Vagina (tissue), 2 donors: ENCODE results near the gene CLSTN1. TPM values are rescaled to one million over a fixed set of nuclear protein-coding genes. Genes with fewer than 3 reads are reported as not detected.

Experiments
- DNase-seq, 2 donors: peaks; one replicate each; pipeline ENCODE4 v3.0.0-alpha.2; 2017; ENCODE audit errors: extremely low spot score in 2 of 2
- H3K27ac ChIP-seq: fragments of 200-600 bp; sonication (generic); one replicate; pipeline ENCODE4 v1.5.1; 2019
- H3K27me3 ChIP-seq: fragments of 200-600 bp; sonication (generic); one replicate; pipeline ENCODE4 v1.5.1; 2019
- H3K36me3 ChIP-seq, 2 donors: fragments of 200-600 bp; sonication (generic); one replicate each; pipeline ENCODE4 v1.5.1; 2017 to 2019
- H3K4me1 ChIP-seq: fragments of 200-600 bp; sonication (generic); one replicate; pipeline ENCODE4 v1.5.1; 2019
- H3K4me3 ChIP-seq, 2 donors: fragments of 200-600 bp; sonication (generic); 1 replicate in 1 of 2; 2 replicates in 1 of 2; pipeline ENCODE4 v1.5.1; 2016 to 2019
- H3K9me3 ChIP-seq: fragments of 200-600 bp; sonication (generic); one replicate; pipeline ENCODE4 v1.5.1; 2019
- POLR2A ChIP-seq, 2 donors: fragments of 450-650 bp; IDR thresholded peaks; one replicate each; pipeline ENCODE4 v1.6.1; 2017; ENCODE audit warnings: antibody characterized with exemption in 2 of 2, mild to moderate bottlenecking in 2 of 2, moderate library complexity in 2 of 2
- POLR2AphosphoS5 ChIP-seq, 2 donors: sonication (generic); formaldehyde crosslinking; IDR thresholded peaks; one replicate each; pipeline ENCODE4 v1.9.0; 2017; ENCODE audit warnings: antibody characterized with exemption in 2 of 2, mild to moderate bottlenecking in 2 of 2, low read depth in 1 of 2; ENCODE audit not compliant: insufficient read depth in 1 of 2
- intact Hi-C: fragments of 100-400 bp; cut with DNase I; formaldehyde crosslinking; loops from one replicate; pipeline ENCODE4 v1.15.1; 2023
- total RNA-seq: library from RNA; depleted of rRNA; stranded (reverse); fragments of >200 nt; gene quantifications from one replicate; pipeline ENCODE4 v1.2.3, GENCODE V29; 2016
- TF ChIP-seq, protein P1 (sequence below), 3 experiments: fragments of 450-650 bp in 2 of 3; fragments of 200-600 bp in 1 of 3; sonication (generic) in 1 of 3; IDR thresholded peaks; one replicate each; pipeline ENCODE4 v1.5.1; 2017 to 2019; ENCODE audit warnings: antibody characterized with exemption in 3 of 3, mild to moderate bottlenecking in 2 of 3, moderate library complexity in 2 of 3

CLSTN1 gene
- total RNA-seq, 1 donor from 2014 or later = 96.5 TPM

DNA sequence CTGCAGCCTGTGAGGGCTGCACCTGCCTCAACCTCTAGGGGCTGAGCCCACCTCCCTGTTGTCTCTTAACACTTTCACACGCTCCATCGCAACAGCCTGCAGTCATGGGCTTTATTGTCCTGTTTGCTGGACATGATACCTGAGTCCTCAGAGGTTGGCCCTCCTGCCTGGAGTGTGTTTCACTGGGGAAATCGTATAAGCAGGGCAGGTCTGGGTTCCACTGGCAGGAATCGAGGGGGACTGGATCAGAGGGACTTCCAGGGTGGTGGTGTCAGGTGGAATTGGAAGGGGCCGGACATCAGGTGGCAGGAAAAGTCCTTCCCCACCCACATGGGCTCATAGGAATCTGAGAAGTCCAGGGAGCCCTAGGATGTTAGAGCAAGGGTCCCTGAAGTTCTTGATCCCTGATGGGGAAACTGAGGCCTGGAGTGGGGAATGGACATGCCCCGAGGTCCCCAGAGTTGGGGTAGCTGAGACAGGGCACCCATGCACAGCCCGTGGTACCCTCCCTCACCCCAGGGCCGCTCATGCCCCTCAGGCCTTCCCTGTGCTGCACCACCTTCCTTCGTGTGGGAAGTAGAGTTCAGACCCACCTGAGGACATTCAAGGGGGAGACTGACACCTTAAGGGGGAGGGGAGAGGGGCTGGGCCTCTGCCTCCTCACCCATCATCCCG lies 105.6 kb downstream of the CLSTN1 start:
- Histone ChIP-seq H3K4me3 (no peak overlapping the region), H3K36me3 (peaks cover 0 to 23% of the 10 kb centered on the region in 2 donors), H3K27ac (peak overlapping the region; percentile 62), H3K4me1 (no peaks in the 10 kb centered on the region), H3K27me3 (no peaks in the 10 kb centered on the region), H3K9me3 (peaks cover 2% of the 10 kb centered on the region)
- DNase-seq = no peak
- intact Hi-C loops = no loop called here
- TF ChIP-seq, protein P1, sequence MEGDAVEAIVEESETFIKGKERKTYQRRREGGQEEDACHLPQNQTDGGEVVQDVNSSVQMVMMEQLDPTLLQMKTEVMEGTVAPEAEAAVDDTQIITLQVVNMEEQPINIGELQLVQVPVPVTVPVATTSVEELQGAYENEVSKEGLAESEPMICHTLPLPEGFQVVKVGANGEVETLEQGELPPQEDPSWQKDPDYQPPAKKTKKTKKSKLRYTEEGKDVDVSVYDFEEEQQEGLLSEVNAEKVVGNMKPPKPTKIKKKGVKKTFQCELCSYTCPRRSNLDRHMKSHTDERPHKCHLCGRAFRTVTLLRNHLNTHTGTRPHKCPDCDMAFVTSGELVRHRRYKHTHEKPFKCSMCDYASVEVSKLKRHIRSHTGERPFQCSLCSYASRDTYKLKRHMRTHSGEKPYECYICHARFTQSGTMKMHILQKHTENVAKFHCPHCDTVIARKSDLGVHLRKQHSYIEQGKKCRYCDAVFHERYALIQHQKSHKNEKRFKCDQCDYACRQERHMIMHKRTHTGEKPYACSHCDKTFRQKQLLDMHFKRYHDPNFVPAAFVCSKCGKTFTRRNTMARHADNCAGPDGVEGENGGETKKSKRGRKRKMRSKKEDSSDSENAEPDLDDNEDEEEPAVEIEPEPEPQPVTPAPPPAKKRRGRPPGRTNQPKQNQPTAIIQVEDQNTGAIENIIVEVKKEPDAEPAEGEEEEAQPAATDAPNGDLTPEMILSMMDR (IDR thresholded peaks at IDR 0.05) = no peak

DNA sequence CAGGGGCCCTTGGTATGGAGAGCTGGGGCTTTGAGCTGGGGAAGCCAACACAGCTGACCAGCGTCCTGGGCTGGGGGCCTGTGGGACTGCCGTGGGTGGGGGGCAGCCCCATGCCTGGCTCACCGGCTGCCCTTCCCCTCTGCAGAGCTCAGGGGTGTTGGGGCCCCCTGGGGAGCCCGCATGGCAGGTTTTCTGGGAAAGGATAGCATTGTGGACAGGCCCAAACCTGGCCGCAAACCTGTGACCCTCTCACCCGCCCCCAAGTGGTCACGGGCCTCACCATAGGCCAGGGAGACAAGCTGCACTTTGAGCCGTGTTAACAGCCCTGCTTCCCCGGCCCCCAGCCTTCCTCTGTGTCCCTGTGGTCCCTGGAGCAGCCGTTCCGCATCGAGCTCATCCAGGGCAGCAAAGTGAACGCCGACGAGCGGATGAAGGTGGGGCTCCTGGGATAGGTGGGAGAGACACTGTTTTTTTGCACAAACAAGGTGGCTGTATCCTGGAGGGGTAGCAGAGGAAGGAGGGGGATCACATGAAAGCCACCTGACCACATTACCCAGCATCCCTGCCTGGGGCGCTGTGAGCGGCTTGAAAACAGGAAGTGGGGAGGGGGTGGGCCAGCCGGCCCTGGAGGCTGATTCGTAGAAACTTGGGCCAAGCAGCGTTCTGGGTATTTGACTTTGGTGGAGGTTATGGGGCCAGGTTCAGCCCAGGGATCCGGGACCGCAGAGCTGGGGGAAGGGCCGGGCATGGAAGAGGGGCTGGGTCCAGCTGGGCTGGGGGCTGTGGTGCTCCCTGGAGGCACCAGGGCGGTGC lies 106.4 kb downstream of the CLSTN1 start:
- H3K4me3 ChIP-seq = peak overlapping the region; percentile 14 to 21
- no peaks in the 10 kb centered on the region for H3K9me3 ChIP-seq
- no peaks in the 10 kb centered on the region for H3K4me1 ChIP-seq
- peak overlapping the region; percentile 62 for H3K27ac ChIP-seq
- peaks cover 0 to 16% of the 10 kb centered on the region in 2 donors for H3K36me3 ChIP-seq
- DNase-seq = no peak
- no peak for TF ChIP-seq POLR2A (IDR thresholded peaks at IDR 0.05)
- TF ChIP-seq, protein P1 (IDR thresholded peaks at IDR 0.05) = no peak
- peak in 1 of 2 donors; percentile 68 for TF ChIP-seq POLR2AphosphoS5 (IDR thresholded peaks at IDR 0.05; ENCODE audit: insufficient read depth in 1 of 2, low read depth in 1 of 2)
- no peaks in the 10 kb centered on the region for H3K27me3 ChIP-seq
- intact Hi-C loops = no loop called here

DNA sequence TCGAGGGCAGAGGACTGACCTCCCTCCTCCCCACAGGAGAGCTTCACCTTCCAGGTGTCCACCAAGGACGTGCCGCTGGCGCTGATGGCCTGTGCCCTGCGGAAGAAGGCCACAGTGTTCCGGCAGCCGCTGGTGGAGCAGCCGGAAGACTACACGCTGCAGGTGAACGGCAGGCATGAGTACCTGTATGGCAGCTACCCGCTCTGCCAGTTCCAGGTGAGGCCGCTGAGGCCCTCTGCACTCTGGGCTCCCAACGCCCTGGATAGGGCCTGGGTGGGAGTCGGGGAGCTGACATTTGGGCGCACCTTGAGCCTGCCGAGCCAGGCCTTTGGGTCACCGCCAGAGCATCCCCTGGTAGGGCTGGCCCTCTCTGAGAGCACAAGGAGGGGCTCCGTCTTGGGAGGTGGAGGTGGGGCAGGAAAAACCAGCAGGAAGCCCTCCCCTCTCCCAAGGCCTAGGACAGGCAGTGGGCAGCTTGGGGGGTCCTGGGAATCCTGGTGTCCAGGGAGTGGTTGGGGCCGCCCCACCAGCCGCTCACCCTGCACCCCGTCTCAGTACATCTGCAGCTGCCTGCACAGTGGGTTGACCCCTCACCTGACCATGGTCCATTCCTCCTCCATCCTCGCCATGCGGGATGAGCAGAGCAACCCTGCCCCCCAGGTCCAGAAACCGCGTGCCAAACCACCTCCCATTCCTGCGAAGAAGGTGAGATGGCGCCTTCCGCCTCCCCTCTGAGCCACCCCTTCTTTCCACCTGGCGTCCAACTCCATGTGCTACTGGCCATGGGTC lies 107.2 kb downstream of the CLSTN1 start:
- intact Hi-C loops = no loop called here

DNA sequence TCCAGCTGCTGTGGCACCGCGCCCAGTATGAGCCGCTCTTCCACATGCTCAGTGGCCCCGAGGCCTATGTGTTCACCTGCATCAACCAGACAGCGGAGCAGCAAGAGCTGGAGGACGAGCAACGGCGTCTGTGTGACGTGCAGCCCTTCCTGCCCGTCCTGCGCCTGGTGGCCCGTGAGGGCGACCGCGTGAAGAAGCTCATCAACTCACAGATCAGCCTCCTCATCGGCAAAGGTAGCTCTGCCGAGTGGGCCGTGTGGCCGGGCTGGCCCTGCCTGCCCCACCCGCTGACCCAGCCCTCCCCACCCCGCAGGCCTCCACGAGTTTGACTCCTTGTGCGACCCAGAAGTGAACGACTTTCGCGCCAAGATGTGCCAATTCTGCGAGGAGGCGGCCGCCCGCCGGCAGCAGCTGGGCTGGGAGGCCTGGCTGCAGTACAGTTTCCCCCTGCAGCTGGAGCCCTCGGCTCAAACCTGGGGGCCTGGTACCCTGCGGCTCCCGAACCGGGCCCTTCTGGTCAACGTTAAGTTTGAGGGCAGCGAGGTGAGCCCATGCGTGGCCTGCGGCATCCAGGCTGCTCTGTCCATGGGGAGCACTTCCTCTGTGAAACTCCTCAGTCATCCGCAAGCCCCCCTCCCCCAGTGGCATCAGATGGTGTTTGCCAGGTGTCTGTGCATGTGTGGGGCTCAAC lies 108.1 kb downstream of the CLSTN1 start:
- intact Hi-C loops = no loop called here
- H3K36me3 ChIP-seq = peaks cover 0 to 24% of the 10 kb centered on the region in 2 donors
- no peak overlapping the region for H3K4me3 ChIP-seq
- no peaks in the 10 kb centered on the region for H3K27me3 ChIP-seq
- H3K4me1 ChIP-seq = no peaks in the 10 kb centered on the region
- TF ChIP-seq POLR2AphosphoS5 (IDR thresholded peaks at IDR 0.05; ENCODE audit: insufficient read depth in 1 of 2, low read depth in 1 of 2) = no peak
- TF ChIP-seq POLR2A (IDR thresholded peaks at IDR 0.05) = no peak
- TF ChIP-seq, protein P1 (IDR thresholded peaks at IDR 0.05) = no peak
- H3K27ac ChIP-seq = no peak overlapping the region
- no peaks in the 10 kb centered on the region for H3K9me3 ChIP-seq
- DNase-seq = no peak

More for the DNA sequence above, 107.2 kb downstream of the CLSTN1 start:
- no peaks in the 10 kb centered on the region for H3K9me3 ChIP-seq
- peak overlapping the region; percentile 14 to 21 for H3K4me3 ChIP-seq
- TF ChIP-seq POLR2A (IDR thresholded peaks at IDR 0.05) (no peak), POLR2AphosphoS5 (IDR thresholded peaks at IDR 0.05; ENCODE audit: insufficient read depth in 1 of 2, low read depth in 1 of 2) (no peak)
- TF ChIP-seq, protein P1 (IDR thresholded peaks at IDR 0.05) = no peak
- H3K27me3 ChIP-seq = no peaks in the 10 kb centered on the region
- H3K36me3 ChIP-seq = peaks cover 0 to 15% of the 10 kb centered on the region in 2 donors
- no peak for DNase-seq
- H3K27ac ChIP-seq = peak overlapping the region; percentile 62
- no peaks in the 10 kb centered on the region for H3K4me1 ChIP-seq
